Frontal cortex (tissue), 4 donors: Measurements from ENCODE around the gene EPS8L2. TPM values are rescaled to one million over a fixed set of nuclear protein-coding genes. Genes with fewer than 3 reads are reported as not detected.

Experiments
- DNase-seq, 2 donors: peaks; one replicate each; pipeline ENCODE4 v3.0.0; 2012; ENCODE audit warnings: low spot score in 2 of 2
- FAIRE-seq: peaks from 2 replicates; lab custom pipeline; 2012; peaks lifted over from hg19 to GRCh38; lab: Jason Lieb, UNC
- total RNA-seq: library from RNA; depleted of rRNA; stranded (reverse); fragments of >200 nt; gene quantifications from one replicate; pipeline ENCODE4 v1.2.3, GENCODE V29; 2014
- donor health status: control.
- donor health status: control.
- donor health status: control.

The EPS8L2 gene
- total RNA-seq, 1 donor from 2014 or later: 0.41 TPM

- FAIRE-seq: no peak
- DNase-seq: no peak
Observed at GRCh38 chr11:770642-771616, 64.9 kb downstream of the EPS8L2 start.

GRCh38 chr11:771617-772204 is 65.7 kb downstream of the EPS8L2 start:
- DNase-seq (no peak), FAIRE-seq (no peak)

- DNase-seq (peak; percentile 86 to 90), FAIRE-seq (no peak)
Observed at GRCh38 chr11:772429-773390, 66.7 kb downstream of the EPS8L2 start.

- DNase-seq (no peak), FAIRE-seq (no peak)
Observed at GRCh38 chr11:773425-773824, 67.4 kb downstream of the EPS8L2 start.

GRCh38 chr11:773830-774229 is 67.8 kb downstream of the EPS8L2 start:
- no peak for FAIRE-seq

GRCh38 chr11:774873-775592 is 69.0 kb downstream of the EPS8L2 start:
- FAIRE-seq (no peak), DNase-seq (no peak)

More at GRCh38 chr11:773830-774229, 67.8 kb downstream of the EPS8L2 start:
- DNase-seq: no peak

GRCh38 chr11:776263-776560 is 70.2 kb downstream of the EPS8L2 start:
- FAIRE-seq (no peak), DNase-seq (no peak)

- FAIRE-seq (no peak), DNase-seq (no peak)
Observed at GRCh38 chr11:776561-777287, 70.7 kb downstream of the EPS8L2 start.

Other genes starting within 250 kb of the EPS8L2 start
- gene RNH1, start 199.0 kb upstream of the EPS8L2 start, total RNA-seq: 38.7 TPM
- gene HRAS, start 170.7 kb upstream of the EPS8L2 start, total RNA-seq: 43.6 TPM
- 1.2 TPM for gene LRRC56, start 168.7 kb upstream of the EPS8L2 start, total RNA-seq
- not detected for gene LMNTD2, start 145.5 kb upstream of the EPS8L2 start, total RNA-seq
- gene RASSF7, start 145.3 kb upstream of the EPS8L2 start, total RNA-seq: 2.0 TPM
- gene PHRF1, start 129.8 kb upstream of the EPS8L2 start, total RNA-seq: 30.6 TPM
- gene IRF7, start 90.3 kb upstream of the EPS8L2 start, total RNA-seq: 0.82 TPM
- gene CDHR5, start 81.3 kb upstream of the EPS8L2 start, total RNA-seq: not detected
- not detected for gene SCT, start 79.0 kb upstream of the EPS8L2 start, total RNA-seq
- gene DRD4, start 69.0 kb upstream of the EPS8L2 start, total RNA-seq: not detected
- 60.3 TPM for gene DEAF1, start 11.0 kb upstream of the EPS8L2 start, total RNA-seq
- 11.8 TPM for gene TMEM80, start 10.4 kb upstream of the EPS8L2 start, total RNA-seq
- 77.9 TPM for gene TALDO1, start 41.2 kb downstream of the EPS8L2 start, total RNA-seq
- 21.2 TPM for gene GATD1, start 71.3 kb downstream of the EPS8L2 start, total RNA-seq
- gene CEND1, start 83.9 kb downstream of the EPS8L2 start, total RNA-seq: 7.3 TPM
- gene SLC25A22, start 92.0 kb downstream of the EPS8L2 start, total RNA-seq: 14.7 TPM
- 5.7 TPM for gene PIDD1, start 99.0 kb downstream of the EPS8L2 start, total RNA-seq
- 210 TPM for gene RPLP2, start 103.7 kb downstream of the EPS8L2 start, total RNA-seq
- 5.3 TPM for gene PNPLA2, start 112.7 kb downstream of the EPS8L2 start, total RNA-seq
- gene CRACR2B, start 121.7 kb downstream of the EPS8L2 start, total RNA-seq: 0.82 TPM
- gene CD151, start 126.7 kb downstream of the EPS8L2 start, total RNA-seq: 34.6 TPM
- gene POLR2L, start 136.3 kb downstream of the EPS8L2 start, total RNA-seq: 17.5 TPM
- gene TSPAN4, start 136.6 kb downstream of the EPS8L2 start, total RNA-seq: 14.3 TPM
- gene CHID1, start 204.6 kb downstream of the EPS8L2 start, total RNA-seq: 17.5 TPM
- 34.6 TPM for gene AP2A2, start 219.6 kb downstream of the EPS8L2 start, total RNA-seq